Hepatocyte (in vitro differentiated cells): Measurements from ENCODE around the gene ELL.

ENCODE experiments used
- CTCF ChIP-seq: fragments of 200-600 bp; sonication (generic); IDR thresholded peaks from 2 replicates; pipeline ENCODE4 v1.5.1; 2016; ENCODE audit warnings: antibody characterized with exemption, mild to moderate bottlenecking; ENCODE audit not compliant: poor library complexity
- EZH2 ChIP-seq: fragments of 200-600 bp; sonication (generic); IDR thresholded peaks from 2 replicates; pipeline ENCODE4 v1.6.1; 2016; ENCODE audit warnings: antibody characterized with exemption, mild to moderate bottlenecking, borderline replicate concordance
- EZH2phosphoT487 ChIP-seq: fragments of 200-600 bp; sonication (generic); IDR thresholded peaks from one replicate; pipeline ENCODE4 v1.6.1; 2018; ENCODE audit warnings: antibody characterized with exemption, mild to moderate bottlenecking, low read depth, moderate library complexity; ENCODE audit not compliant: unreplicated experiment, severe bottlenecking

GRCh38 chr19:18551631-18552030 is 29.8 kb upstream of the ELL start:
- TF ChIP-seq CTCF (no peak), EZH2 (no peak), EZH2phosphoT487 (no peak)
